Brain microvascular endothelial cell (primary cell): ENCODE measurements around the gene ROCK2.

Experiments
- DNase-seq: peaks from one replicate; pipeline ENCODE4 v3.0.0-alpha.2; 2020
- H3K27ac ChIP-seq: fragments of 250-450 bp; sonication (Bioruptor Pico); 2 replicates; pipeline ENCODE4 v1.5.1; 2020; ENCODE audit warnings: mild to moderate bottlenecking, moderate library complexity
- H3K27me3 ChIP-seq: fragments of 250-450 bp; sonication (Bioruptor Pico); replicated peaks from 2 replicates; pipeline ENCODE4 v1.5.1; 2020; ENCODE audit warnings: mild to moderate bottlenecking
- H3K36me3 ChIP-seq: fragments of 250-450 bp; sonication (Bioruptor Pico); replicated peaks from 2 replicates; pipeline ENCODE4 v1.5.1; 2020; ENCODE audit warnings: mild to moderate bottlenecking
- H3K4me3 ChIP-seq: 2 replicates; pipeline ENCODE4 v1.5.1; 2011; ENCODE audit warnings: low read depth, mild to moderate bottlenecking, control low read depth, low read length, moderate library complexity
- in situ Hi-C: cut with HindIII; loops from 2 replicates; pipeline ENCODE4 v1.10.0; 2017; ENCODE audit warnings: low sequenced_read_pairs, low pct_ligation_motif_present
- TF ChIP-seq, protein P1 (sequence below): IDR thresholded peaks from 2 replicates; pipeline ENCODE4 v1.5.1; 2011; ENCODE audit warnings: low read depth, mild to moderate bottlenecking, moderate library complexity, low read length, control low read depth, inconsistent platforms; ENCODE audit errors: missing control alignments

Gene ROCK2

DNA sequence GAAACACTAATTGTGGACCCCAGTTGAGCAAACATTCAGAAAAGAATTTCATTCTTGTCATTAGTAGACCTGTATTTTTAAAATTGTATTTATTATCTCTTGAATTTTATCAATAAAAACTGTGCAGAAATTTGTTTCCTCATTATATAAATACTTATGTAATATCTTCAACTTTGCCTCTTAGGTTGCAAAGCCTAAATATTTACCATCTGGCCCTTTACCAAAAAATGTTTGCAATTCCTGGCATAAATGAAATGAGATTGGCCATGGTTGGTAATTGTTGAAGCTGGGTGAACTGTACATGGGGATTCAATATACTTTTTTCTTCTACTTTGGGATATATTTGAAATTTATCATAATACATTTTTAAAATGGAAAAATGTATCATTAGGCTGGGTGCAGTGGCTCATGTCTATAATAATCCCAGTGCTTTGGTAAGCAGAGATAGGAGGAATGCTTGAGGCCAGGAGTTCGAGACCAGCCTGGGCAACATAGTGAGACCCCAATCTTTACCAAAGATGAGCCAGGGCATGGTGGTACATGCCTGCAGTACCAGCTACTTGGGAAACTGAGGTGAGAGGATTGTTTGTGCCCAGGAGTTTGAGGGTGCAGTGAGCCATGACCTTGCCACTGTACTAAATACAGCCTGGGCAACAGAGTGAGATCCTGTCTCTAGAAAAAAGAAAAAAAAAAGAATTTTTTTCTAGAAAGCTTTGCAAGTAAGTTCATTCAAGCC is 100.2 kb downstream of the ROCK2 start:
- Histone ChIP-seq H3K27ac (no peak overlapping the region), H3K27me3 (no peaks in the 10 kb centered on the region), H3K4me3 (no peak overlapping the region), H3K36me3 (no peaks in the 10 kb centered on the region)
- DNase-seq = no peak
- in situ Hi-C loops = no loop called here
- TF ChIP-seq, protein P1, sequence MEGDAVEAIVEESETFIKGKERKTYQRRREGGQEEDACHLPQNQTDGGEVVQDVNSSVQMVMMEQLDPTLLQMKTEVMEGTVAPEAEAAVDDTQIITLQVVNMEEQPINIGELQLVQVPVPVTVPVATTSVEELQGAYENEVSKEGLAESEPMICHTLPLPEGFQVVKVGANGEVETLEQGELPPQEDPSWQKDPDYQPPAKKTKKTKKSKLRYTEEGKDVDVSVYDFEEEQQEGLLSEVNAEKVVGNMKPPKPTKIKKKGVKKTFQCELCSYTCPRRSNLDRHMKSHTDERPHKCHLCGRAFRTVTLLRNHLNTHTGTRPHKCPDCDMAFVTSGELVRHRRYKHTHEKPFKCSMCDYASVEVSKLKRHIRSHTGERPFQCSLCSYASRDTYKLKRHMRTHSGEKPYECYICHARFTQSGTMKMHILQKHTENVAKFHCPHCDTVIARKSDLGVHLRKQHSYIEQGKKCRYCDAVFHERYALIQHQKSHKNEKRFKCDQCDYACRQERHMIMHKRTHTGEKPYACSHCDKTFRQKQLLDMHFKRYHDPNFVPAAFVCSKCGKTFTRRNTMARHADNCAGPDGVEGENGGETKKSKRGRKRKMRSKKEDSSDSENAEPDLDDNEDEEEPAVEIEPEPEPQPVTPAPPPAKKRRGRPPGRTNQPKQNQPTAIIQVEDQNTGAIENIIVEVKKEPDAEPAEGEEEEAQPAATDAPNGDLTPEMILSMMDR = no peak

DNA sequence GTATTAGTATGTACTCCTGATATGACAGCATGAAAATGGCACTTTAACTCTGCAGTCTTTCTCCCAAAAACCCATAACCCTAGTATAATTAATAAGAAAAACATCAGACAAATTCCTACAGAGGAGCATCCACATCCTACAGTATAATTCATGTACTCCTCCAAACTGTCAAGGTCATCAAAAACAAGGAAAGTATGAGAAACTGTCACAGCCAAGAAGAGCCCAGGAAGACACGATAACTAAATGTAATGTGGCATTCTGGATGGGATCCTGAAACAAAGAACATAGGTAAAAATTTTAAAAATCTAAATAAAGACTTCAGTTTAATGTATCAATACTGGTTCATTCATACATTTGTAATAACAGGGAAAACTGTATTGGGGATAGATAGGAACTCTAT is 100.9 kb downstream of the ROCK2 start:
- TF ChIP-seq, protein P1 = no peak
- in situ Hi-C loops = no loop called here
- no peak for DNase-seq

DNA sequence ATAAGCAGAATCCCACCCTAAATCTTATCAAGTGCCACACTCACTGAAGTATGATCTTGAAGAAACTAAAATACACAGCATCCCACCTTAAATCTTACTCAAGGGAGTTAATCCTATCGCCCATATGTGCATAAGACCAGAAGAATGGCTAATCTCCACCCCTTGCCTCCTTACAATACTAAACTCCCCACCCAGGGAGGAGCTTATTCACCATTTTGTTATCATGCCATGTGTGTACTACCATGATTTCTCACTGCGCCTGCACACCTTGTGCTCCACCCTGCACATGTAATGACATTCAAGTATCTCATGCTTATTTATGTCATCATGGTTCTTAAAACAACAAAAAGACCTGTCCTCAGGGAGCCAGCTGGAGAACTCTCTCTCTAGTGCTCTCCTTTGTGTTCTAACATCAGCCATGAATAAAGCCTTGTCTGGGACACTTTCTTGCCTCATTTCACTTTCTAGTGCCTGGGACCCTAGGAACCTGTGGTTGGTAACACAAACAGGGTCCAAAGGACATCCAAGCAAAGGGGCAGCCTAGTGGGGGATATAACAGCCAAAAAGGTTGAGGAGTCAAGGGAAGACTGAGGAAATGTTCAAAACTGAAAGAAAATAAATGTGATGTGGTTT is 101.8 kb downstream of the ROCK2 start:
- no peak for DNase-seq
- H3K27me3 ChIP-seq = no peaks in the 10 kb centered on the region
- no peak overlapping the region for H3K4me3 ChIP-seq
- no peaks in the 10 kb centered on the region for H3K36me3 ChIP-seq
- H3K27ac ChIP-seq = no peak overlapping the region
- TF ChIP-seq, protein P1 = no peak
- in situ Hi-C loops = no loop called here

More for the DNA sequence above, 100.9 kb downstream of the ROCK2 start:
- Histone ChIP-seq H3K36me3 (no peaks in the 10 kb centered on the region), H3K27me3 (no peaks in the 10 kb centered on the region), H3K4me3 (no peak overlapping the region), H3K27ac (no peak overlapping the region)

DNA sequence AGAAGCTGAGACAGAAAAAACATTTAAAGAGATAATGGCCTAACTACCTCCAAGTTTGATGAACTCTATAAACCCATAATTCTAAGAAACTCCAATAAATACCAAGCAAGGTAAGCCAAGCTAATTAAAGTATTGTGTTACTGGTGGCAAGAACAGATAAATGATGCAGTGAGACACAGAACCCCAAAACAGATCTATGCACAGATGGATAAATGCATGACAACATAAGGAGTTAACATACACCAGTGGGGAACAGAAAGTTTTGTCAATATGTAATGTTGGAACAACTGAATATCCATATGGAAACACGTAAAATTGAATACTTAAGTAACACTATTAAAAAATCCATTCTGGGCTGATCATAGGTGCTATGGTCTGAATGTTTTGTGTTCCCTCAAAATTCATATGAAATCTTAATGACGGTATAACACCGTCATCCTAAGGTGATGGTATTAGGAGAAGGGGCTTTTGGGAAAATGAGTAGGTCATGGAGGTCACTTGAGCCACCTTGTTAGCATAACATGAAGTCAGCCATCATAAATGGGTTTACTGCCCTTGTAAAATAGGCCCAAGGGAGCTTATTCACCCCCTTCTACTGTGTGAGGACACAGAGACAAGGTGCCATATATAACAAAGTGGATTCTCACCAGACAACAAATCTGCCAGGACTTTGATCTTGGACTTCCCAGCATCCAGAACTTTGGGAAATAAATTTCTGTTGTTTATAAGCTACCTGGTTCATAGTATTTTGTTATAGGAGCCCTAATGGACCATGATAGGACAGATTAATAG is 102.8 kb downstream of the ROCK2 start:
- H3K36me3 ChIP-seq = no peaks in the 10 kb centered on the region
- TF ChIP-seq, protein P1 = no peak
- no peak overlapping the region for H3K27ac ChIP-seq
- DNase-seq = no peak
- H3K27me3 ChIP-seq = no peaks in the 10 kb centered on the region
- H3K4me3 ChIP-seq = no peak overlapping the region
- in situ Hi-C loops = no loop called here

DNA sequence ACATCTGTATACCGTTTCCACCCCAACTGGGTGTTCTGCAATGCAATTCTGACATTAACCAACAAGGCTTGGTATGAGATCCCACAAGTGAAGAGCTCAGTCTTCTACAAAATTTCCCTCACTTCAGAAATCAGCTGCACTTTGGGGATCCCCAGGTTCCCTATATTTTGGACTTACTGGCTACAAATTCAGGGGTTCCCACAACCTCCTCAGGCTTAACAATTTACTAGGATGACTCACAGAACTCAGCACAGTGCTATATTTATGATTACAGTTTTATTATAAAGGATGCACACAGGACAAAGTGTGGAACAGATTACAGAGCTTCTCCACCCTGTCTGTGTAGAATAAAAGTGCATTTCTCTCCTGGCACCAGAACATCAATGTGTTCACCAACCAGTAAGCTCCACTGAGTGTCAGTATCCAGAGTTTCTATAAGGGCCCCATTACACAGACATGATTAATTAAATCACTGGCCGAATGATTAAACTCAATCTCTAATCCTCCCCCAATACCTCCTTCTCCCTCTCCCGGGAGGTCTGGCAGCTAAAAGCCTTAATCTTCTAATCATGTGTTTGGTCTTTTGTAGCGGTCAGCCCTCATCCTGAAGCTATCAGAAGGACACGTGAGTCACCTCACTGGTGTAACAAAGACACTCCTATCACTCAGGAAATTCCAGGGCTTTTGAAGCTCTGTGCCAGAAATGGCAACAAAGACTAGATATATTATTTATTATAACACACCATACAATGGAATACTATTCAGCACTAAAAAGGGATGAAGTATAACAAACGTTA is 104.6 kb downstream of the ROCK2 start:
- no peaks in the 10 kb centered on the region for H3K36me3 ChIP-seq
- peak; percentile 50 for DNase-seq
- TF ChIP-seq, protein P1 = no peak
- in situ Hi-C loops = no loop called here
- H3K27me3 ChIP-seq = no peaks in the 10 kb centered on the region
- no peak overlapping the region for H3K4me3 ChIP-seq
- no peak overlapping the region for H3K27ac ChIP-seq
